ENCODE measurements around the gene U2SURP.
A peak's percentile ranks its signal among the peaks of the same experiment; 100 is the strongest.
"Not testable (repeated sequence)": the region's sequence is repeated elsewhere in the genome, so short reads cannot be mapped to it uniquely, and the experiment has no call there.

Gene U2SURP

DNA sequence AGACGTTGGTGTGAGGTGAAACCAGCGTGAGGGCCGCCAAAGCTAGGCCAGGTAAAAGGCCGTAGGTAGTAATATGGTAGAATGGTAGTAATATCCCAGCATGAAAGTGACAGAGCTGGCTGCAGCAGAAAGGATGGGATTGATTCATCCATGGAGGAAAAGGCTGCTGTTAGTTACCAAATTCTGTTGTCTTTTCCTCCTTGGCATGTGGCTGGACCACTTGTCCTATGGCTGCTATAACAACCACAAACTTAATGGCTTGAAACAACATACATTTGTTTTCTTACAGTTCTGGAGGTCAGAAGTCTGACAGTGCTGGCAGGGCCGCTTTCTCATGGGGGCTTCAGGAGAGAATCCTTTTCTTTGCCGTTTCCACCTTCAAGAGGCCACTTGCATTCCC is 70.4 kb downstream of the U2SURP start:
- no peak for DNase-seq (ENCODE audit: low spot score)

DNA sequence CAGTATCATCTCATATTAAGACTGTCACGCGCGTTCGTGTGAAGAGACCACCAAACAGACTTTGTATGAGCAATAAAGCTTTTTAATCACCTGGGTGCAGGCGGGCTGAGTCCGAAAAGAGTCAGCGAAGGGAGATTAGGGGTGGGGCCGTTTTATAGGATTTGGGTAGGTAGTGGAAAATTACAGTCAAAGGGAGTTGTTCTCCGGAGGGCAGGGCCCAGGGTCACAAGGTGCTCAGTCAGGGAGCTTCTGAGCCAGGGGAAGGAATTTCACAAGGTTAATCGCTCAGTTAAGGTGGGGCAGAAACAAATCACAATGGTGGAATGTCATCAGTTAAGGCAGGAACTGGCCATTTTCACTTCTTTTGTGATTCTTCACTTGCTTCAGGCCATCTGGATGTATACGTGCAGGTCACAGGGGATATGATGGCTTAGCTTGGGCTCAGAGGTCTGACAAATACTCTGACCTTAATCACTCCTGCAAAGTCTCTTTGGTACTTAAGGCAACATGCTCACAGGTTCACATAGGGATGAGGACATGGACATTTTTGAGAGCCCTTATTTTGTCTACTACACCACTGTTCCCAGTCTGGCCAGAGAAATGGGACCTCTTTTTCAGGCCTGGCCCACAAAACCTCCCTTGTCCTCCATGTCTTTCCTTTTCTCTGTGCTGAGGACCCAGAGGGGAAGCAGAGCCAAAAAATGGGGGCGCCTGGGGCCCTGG is 71.1 kb downstream of the U2SURP start:
- not testable (repeated sequence) for DNase-seq (ENCODE audit: low spot score)

DNA sequence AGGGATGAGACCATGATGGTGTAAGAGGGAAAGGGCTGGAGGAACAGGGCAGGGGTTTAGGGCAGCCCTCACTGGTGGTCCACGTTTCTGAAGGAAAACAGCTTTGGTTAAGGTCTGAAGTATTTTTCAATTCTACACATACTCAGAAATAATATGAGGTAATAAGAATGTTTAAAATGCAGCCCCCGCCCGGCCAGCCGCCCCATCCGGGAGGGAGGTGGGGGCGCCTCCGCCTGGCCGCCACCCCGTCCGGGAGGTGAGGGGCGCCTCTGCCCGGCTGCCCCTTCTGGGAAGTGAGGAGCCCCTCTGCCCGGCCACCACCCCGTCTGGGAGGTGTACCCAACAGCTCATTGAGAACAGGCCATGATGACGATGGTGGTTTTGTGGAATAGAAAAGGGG is 72.2 kb downstream of the U2SURP start:
- DNase-seq (ENCODE audit: low spot score): not testable (repeated sequence)

DNA sequence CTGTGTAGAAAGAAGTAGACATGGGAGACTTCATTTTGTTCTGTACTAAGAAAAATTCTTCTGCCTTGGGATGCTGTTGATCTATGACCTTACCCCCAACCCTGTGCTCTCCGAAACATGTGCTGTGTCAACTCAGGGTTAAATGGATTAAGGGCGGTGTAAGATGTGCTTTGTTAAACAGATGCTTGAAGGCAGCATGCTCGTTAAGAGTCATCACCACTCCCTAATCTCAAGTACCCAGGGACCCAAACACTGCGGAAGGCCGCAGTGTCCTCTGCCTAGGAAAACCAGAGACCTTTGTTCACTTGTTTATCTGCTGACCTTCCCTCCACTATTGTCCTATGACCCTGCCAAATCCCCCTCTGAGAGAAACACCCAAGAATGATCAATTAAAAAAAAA is 72.6 kb downstream of the U2SURP start:
- DNase-seq (ENCODE audit: low spot score): not testable (repeated sequence)

DNA sequence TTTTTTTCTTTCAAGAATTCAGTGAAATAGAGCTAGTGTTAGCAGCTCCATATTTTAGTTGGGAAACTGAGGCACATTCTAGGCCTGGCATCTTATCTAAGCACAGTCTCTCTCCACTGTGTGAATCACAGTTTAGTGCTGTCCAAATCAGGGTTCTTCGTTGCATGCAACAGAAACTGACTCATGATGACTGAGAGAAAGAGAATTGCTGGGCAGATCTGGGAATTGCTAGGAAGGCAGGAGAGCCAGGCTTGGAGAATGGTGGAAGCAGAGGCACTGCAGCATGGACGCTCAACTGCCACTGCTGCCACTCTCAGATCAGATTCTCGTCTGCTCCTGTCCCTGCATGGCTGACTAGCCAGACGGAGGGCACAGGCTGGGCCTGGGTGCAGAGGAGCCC is 77.5 kb downstream of the U2SURP start:
- DNase-seq (ENCODE audit: low spot score): no peak

DNA sequence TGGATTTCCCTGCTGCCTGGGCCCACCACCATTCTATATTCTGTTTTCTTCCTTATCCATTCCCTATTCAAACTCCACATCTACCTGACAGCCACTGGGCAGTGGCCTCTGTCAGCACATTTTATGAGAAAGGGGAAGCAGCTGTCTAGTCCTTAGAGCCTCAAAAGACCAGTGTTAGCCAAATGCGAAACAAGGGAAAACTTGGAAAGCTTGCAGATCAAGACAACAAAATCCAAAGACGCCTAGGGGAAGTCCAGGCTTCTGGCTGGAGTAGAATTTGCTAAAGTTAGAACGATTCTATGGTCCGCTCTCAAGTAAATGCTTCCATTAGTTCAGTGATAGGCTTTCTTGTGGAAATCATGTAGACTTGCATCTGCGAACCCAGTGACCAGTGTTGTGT is 78.8 kb downstream of the U2SURP start:
- no peak for DNase-seq (ENCODE audit: low spot score)

DNA sequence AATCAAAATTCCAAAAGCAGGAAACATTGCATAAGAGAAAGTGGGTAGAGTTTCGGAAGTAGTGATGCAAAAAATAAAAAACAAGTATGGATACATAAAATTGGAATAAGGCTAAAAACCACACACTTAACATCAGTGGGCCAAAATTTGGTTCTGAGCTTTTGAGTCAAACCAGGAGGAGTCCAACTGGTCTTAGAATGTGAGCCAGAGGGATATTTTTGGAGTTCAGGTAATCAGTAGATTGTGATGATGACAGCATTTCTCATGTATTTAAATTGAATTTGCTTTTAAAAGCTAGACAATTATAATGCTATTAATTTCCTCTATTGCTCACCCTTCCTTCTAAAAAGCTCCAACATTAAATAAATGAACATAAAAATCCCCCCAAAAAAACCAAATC is 80.0 kb downstream of the U2SURP start:
- DNase-seq (ENCODE audit: low spot score): no peak

DNA sequence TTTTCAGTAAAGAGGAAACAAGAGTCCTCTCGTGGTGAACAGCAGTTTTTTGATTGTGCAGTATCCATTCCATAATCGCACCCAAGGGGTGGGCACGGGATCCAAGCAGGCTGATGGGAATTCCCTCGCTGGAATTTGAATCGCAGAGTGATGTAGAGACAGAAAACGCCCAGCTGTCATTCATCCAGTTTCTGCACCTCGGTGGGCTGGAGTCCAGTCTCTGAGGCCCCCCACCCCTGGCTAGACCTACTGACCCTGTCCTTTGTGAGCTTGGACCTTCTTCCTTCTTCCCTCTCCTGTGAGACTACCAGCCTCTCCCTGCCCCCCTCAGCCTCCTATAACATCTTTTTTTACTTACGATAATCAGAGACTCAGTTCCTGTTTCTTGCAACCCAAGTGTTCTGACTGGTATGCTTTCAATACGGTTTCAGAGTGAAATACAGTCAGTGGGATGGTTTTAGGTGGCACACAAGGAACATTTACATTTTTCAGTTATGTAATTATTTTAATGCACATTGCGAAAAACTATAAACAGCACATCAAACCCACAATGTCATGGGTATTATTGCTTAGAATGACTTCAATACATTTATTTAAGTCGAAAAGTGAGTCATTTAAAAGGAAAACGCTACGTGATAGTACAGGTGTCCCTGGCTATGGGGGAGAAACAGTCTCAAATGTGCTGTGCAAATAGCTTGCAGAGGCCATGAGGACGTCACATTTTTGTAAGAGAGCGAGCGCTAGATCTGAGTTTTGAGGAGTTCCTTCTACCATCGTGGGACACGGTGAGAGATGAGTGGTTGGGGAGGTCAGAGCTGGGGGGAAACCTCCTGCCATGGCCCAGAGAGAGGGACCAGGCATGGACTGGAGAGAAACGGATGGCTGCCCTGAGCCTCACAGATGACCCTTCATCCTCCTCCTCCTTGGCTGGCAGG is 80.7 kb downstream of the U2SURP start:
- peak; percentile 57 for DNase-seq (ENCODE audit: low spot score)

DNA sequence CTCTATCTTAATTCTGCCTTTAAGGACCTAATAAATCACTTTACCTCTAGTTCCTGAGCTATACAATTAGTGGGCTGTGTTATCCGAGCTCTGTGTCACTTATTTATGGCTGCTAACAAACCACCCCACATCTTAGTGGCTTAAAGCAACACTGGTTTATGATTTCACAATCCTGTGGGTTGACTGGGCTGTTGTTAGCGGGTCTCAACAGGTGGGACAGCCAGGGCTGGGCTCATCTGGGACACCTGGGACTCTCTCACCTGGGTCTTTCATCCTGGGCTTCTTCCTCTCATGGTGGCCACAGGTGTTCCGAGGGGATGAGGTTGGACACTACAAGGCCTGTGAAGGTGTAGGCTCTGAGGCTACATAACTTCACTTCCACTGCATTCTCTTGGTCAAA is 82.4 kb downstream of the U2SURP start:
- DNase-seq (ENCODE audit: low spot score): no peak

DNA sequence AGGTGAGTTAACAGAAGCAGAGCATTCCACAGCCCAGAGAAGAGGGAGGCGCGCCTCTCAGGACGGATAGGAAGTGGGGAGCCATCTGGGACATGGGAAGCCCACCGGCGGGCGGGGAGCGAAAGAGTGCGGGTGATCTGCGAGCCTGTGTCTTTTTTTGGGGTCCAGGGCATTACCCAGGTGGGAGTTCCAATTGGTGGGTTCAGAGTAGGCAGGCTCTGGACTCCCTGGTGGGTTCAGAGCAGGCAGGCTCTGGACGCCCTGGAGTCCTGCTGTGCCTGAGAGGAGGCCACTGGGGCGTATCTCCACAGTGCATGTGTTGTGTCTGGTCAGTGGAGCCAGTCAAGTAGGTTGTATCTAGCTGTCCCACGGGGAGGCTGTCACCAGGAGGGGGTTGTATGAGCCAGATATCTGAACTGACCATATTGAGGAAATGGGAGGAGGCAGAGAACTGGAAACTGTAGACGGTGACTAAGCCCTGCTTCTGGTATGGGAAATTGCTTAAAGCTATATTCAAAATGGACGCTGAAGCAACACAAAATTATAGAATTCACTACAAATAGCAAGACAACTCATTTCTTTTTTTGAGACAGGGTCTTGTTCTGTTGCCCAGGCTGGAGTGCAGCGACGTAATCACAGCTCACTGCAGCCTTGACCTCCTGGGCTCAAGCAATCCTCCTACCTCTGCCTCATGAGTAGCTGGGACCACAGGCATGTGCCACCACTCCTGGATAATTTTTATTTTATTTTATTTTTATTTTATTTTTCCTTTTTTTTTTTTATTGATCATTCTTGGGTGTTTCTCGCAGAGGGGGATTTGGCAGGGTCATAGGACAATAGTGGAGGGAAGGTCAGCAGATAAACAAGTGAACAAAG is 83.7 kb downstream of the U2SURP start:
- no peak for DNase-seq (ENCODE audit: low spot score)

DNA sequence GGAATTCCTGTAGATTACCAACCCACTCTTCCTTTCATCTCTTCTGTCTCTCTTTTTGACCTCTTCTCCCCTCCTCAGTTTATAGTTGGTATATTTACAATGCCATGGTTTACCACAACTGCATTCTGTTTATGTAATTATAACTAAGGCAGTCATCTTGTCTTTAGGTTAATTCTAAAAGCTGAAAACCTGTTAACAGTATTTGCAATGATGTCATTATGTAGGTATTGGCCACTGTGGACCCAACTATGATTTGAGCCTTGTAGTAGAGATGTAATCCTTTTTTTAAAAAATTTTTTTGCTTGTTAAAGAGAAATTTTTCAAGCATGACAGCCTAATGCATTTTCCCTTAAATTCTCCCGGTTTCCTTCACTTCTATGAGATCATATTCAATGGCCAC is 87.5 kb downstream of the U2SURP start:
- DNase-seq (ENCODE audit: low spot score): no peak

DNA sequence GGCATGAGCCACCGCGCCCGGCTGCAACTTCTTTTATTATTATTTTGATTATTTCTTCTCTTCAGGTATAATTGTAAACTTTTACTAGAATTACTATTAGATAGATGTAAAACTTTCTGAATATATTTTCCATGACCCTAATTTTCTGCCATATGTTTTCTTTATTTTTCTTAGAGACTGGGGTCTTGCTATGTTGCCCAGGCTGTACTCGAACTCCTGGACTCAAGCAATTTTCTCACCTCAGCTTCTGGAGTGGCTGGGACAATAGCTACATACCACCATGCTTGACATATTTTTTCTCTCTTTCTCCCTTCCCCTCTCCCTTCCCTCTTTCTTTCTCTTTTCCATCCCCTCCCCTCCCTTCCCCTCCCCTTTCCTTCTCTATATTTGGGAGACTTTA is 88.6 kb downstream of the U2SURP start:
- DNase-seq (ENCODE audit: low spot score): no peak

DNA sequence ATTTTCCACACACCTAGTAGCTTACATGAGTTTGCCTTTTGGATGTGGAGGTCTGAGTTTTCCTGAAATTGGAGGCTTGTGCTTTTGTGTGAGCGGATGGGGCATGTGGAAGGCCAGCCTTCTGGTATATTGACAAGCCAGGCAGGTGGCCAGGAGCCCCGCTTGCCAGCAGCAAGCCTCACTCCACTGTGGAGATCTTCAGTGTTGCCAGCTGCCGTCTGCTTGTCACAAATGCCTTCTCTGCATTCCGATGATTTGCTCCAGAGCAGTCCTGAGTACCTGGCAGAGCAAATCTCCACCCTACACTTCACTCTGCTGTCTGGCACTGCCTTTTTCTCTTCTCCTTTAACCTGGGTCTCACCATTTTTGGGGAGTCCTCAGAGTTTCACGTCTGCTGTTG is 89.1 kb downstream of the U2SURP start:
- DNase-seq (ENCODE audit: low spot score): peak; percentile 8

DNA sequence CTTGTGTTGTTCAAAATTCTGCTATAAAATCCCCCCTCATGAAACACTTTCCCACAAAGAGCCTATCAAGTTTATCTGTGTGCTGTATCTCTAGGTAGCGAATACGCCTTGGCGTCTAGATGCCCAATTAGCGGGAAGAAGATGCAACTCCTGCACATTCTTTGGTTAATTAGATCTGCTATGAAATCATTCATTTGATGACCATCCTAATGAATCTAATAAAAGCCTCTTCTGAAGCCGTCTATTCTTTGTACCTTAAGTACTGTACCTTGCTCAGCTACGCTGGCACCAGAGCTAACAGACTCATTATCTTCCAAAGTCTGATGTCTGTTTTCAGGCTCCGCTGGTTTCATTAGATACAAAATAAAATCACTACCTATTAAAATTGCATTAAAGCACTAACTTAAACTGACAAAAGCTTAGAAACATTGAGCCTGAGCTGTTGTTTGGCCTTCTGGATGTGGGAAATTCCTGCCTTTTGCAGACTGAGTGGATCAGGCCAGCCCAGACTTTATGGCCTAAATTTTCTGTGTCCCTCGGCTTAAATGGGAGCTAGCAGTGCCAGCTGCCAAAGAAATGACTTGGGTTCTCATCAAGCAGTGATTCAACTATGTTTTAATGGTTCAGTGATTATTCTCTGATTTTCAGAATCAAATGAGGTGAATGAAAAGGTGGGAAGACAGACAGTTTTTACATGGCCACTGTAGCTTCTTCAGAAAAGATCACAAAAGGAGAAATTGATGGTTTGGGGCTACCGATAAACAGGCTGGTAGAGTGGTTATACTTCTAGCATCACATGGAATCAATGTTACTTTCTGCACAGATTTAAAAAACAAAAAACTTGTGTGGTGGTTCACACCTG is 89.8 kb downstream of the U2SURP start:
- no peak for DNase-seq (ENCODE audit: low spot score)

DNA sequence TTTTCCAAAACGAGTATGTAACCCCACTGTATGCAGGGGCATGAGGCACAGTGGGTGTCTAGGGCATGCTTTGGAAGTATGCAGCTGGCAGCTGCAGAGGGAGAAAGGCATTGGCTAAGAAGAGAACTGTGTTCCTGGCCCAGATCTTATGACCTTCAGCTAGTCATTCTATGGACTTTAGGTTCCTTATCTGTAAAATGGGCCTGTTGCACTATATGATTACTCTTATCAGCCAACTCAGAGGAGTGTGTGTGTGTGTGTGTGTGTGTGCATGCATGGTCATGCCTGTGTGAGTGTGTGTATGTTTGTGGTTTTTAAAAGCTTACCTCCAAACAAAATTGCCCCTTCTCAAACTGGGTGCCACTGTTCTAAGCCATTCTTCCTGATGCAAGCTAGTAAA is 90.8 kb downstream of the U2SURP start:
- DNase-seq (ENCODE audit: low spot score): no peak

DNA sequence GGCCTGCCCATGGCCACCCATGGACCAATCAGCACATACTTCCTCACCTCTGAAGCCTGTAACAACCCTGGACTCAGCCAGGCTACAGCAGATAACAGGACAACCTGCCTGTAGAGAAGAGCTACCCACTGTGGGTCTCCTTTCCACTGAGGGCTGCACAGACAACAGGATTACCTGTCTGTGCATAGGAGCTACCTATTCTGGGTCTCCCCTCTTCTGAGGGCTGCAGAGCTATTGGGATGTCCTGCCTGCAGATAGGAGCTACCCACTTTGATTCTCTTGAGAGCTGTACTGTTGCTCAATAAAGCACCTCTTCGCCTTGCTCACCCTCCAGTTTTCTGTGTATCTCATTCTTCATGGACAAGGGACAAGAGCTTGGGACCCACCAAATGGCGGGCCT is 94.4 kb downstream of the U2SURP start:
- no peak for DNase-seq (ENCODE audit: low spot score)

DNA sequence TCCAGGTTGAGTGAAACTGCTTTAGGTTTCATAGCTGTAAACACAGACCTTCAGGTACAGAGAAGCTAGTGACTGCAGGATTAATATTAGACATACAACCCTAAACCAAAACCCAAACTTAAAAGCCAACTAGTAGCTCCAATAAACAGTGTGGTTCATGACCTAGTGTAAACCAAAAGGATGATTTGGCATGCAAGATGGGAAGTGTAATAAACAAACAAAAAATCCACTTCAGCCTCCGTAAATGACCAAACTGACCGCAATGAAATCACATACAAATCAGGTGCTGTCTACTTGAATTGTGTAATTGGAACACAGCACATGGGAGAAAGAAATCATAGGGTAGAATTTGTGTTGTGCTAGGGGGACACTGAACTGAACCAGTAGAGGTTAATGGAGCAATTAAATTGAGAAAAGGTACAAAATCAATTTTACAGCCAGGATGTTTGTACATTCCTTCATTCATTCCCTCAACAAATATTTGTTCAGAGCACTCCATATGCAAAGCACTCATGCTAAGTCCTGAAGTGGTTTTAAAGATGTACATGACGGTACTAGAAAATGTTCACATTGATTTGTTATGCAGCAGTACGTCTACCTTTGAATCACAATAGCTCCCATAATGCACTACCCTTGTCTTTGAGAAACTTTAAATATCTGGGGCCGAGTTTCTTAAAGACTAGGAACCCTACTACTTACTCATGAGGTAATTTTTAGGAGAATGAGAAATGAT is 96.8 kb downstream of the U2SURP start:
- no peak for DNase-seq (ENCODE audit: low spot score)

DNA sequence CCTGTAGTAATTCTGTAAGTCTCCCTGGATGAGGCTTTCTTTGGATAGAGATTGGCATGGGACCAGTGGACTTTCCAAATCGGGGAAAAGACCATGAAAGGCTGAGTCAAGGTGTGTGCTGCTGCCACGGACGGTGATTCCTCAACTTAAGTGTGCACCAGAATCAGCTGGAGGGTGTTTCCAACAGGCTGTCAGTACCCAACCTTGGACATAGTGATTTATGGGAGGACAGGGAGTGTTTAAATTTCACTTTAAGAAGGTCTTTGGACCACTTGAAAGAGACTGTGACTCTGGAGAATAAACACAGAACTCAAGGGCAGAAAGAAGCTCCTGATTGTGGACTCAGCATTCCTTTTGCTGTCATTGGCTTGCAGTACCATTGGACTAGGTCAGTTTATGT is 97.8 kb downstream of the U2SURP start:
- no peak for DNase-seq (ENCODE audit: low spot score)

DNA sequence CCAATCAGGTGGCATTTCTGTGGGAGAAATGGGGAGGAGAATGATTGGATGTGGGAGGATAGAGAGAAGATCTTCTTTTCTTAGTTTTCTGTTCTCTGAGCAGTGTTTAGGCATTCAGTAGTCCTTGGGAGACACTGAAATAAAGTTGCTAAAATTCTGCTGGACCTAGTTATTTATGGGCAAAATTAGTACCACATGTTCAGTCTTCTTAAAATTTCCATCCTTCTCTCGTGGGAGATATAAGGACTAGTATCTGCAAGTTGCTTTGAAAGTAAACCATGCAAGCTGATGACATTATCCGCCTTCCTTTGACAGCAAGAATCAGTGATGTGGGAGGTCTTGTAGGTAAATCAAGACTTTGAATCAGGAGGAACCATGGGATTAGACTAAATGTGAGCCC is 98.3 kb downstream of the U2SURP start:
- no peak for DNase-seq (ENCODE audit: low spot score)

DNA sequence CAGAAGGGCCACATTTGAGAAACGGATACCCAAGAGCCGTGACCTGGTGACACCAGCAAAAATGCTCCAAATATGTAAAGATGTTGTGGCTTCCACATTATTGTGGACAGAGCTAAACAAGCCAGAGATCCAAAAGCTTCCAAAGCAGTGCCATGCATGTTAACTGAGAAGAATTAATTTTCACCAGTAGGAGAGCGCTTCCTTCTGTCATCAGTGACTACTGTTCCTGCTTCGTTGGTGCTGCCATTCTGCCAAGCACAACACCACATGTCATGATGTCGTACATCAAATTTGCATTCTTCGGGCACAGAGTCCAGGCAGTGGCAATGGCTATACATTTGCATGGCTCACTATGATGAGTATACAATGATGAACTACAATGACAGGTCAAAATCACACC is 99.1 kb downstream of the U2SURP start:
- DNase-seq (ENCODE audit: low spot score): no peak

Data from putamen (tissue), 1 donor.